ENCODE results near the gene HTR7. TPM values are rescaled to one million over a fixed set of nuclear protein-coding genes. Genes with fewer than 3 reads are reported as not detected.

HTR7 gene
- total RNA-seq, 1 donor from 2014 or later: 13.3 TPM

- no peak overlapping the region for H3K27ac Mint-ChIP-seq (ENCODE audit: unreplicated experiment)
- H3K36me3 Mint-ChIP-seq (ENCODE audit: unreplicated experiment): no peaks in the 10 kb centered on the region
- peaks cover 3% of the 10 kb centered on the region for H3K27me3 Mint-ChIP-seq (ENCODE audit: unreplicated experiment)
- DNase-seq: no peak
- no peak overlapping the region for H3K4me3 Mint-ChIP-seq (ENCODE audit: unreplicated experiment)
- no peak for TF ChIP-seq CTCF (IDR thresholded peaks at IDR 0.05; ENCODE audit: partially characterized antibody, unreplicated experiment)
- H3K4me1 Mint-ChIP-seq (ENCODE audit: low read depth, unreplicated experiment): no peaks in the 10 kb centered on the region
- peaks cover 2% of the 10 kb centered on the region for H3K9me3 Mint-ChIP-seq (ENCODE audit: unreplicated experiment)
Measured at GRCh38 chr10:90695915-90696676, 161.7 kb downstream of the HTR7 start.

Other genes starting within 250 kb of the HTR7 start
- gene RPP30, start 13.9 kb upstream of the HTR7 start, total RNA-seq (ENCODE audit: unreplicated experiment): 31.5 TPM
- not detected for gene ANKRD1, start 63.0 kb upstream of the HTR7 start, total RNA-seq (ENCODE audit: unreplicated experiment)

Data from glutamatergic neuron (in vitro differentiated cells).